Stomach (tissue), 4 donors: ENCODE data around the gene E2F2.
A peak's percentile ranks its signal among the peaks of the same experiment; 100 is the strongest.

ENCODE experiments used
- CTCF ChIP-seq, 7 experiments: fragments of 450-650 bp in 4 of 7; fragments of 200-600 bp in 3 of 7; sonication (generic) in 3 of 7; IDR thresholded peaks; one replicate each; pipeline ENCODE4 v1.5.1; 2016 to 2019; ENCODE audit warnings: antibody characterized with exemption in 7 of 7, control low read depth in 2 of 7, mild to moderate bottlenecking in 1 of 7
- EP300 ChIP-seq: sonication (generic); formaldehyde crosslinking; IDR thresholded peaks from one replicate; pipeline ENCODE4 v1.6.1; 2017; ENCODE audit warnings: antibody characterized with exemption
- POLR2A ChIP-seq, 4 donors: fragments of 450-650 bp; IDR thresholded peaks; one replicate each; pipeline ENCODE4 v1.6.1; 2016; ENCODE audit warnings: antibody characterized with exemption in 4 of 4, control low read depth in 2 of 4, mild to moderate bottlenecking in 1 of 4, moderate library complexity in 1 of 4
- POLR2AphosphoS5 ChIP-seq, 3 donors: sonication (generic); formaldehyde crosslinking; IDR thresholded peaks; one replicate each; pipeline ENCODE4 v1.6.1; 2016; ENCODE audit warnings: antibody characterized with exemption in 3 of 3

GRCh38 chr1:23483321-23484252 lies 47.4 kb downstream of the E2F2 start, which contains the start of gene ASAP3:
- TF ChIP-seq CTCF (IDR thresholded peaks at IDR 0.05) (no peak), EP300 (no peak), POLR2A (IDR thresholded peaks at IDR 0.05) (no peak), POLR2AphosphoS5 (IDR thresholded peaks at IDR 0.05) (peak in 2 of 3 donors; percentile 31 to 57)
